ENCODE results near the gene ZNF407.
A peak's percentile ranks its signal among the peaks of the same experiment; 100 is the strongest.
"Not testable (repeated sequence)": the region's sequence is repeated elsewhere in the genome, so short reads cannot be mapped to it uniquely, and the experiment has no call there.

Gene ZNF407

DNA sequence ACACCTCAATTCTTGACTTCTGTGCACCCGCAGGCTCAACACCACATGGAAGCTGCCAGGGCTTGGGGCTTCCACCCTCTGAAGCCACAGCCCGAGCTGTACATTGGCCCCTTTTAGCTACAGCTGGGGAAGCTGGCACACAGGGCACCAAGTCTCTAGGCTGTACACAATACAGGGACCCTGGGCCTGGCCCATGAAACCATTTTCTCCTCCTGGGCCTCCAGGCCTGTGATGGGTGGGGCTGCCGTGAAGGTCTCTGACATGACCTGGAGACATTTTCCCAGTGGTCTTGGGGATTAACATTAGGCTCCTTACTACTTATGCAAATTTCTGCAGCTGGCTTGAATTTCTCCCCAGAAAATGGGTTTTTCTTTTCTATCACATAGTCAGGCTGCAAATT lies 31.7 kb upstream of the ZNF407 start:
- CTCF ChIA-PET, result interaction anchor here (0.6 to 0.8 kb wide), 2 partner anchors 13 to 371 kb away, joined by 3 to 4 read pairs; no protein-coding TSS in a partner anchor
- POLR2A ChIA-PET; H3K4me3 ChIP-seq (ENCODE audit: low read depth, low read length); H3K9me3 ChIP-seq (ENCODE audit: control insufficient read depth, insufficient read depth, low read depth, low read length); H3K27ac ChIP-seq (ENCODE audit: extremely low read depth, low read depth, low read length); H3K36me3 ChIP-seq (ENCODE audit: control insufficient read depth in 2 of 2, insufficient read depth in 1 of 2, low read length in 2 of 2); H3K4me1 ChIP-seq (ENCODE audit: control insufficient read depth, insufficient read depth, low read length): not testable (repeated sequence)
- TF ChIP-seq ZNF585B (tag by site-specific recombination; IDR thresholded peaks at IDR 0.05), result peak; percentile 90

DNA sequence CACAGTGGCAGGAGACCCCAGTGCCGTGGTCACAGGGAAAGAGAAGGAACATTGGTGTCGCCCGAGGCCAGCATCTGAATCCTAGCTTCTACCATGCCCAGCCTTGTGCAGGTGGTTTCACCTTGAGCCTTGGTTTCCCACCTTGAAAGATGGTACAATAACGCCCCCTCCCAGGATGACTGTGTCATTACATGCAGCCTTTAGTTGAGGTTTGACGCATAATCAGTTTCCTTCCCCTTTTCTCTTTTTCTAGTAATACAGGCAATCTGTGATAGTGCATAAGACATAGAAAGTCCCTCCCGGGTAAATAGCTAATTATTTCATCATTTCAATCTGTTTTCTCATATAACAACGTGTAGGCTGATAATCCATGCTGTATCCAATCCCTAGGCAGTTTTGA lies 29.8 kb upstream of the ZNF407 start:
- H3K27ac ChIP-seq (ENCODE audit: extremely low read depth, low read depth, low read length), result no peak overlapping the region
- no peak overlapping the region for H3K4me3 ChIP-seq (ENCODE audit: low read depth, low read length)
- POLR2A ChIA-PET, result interaction anchor here (0.6 kb wide), 1 partner anchor 416 kb away, joined by 3 read pairs; no protein-coding TSS in a partner anchor
- no peaks in the 10 kb centered on the region for H3K4me1 ChIP-seq (ENCODE audit: control insufficient read depth, insufficient read depth, low read length)
- H3K36me3 ChIP-seq (ENCODE audit: control insufficient read depth in 2 of 2, insufficient read depth in 1 of 2, low read length in 2 of 2), result no peaks in the 10 kb centered on the region
- no peak for TF ChIP-seq FEZF1 (tag by site-specific recombination; IDR thresholded peaks at IDR 0.05)
- TF ChIP-seq ZNF211 (tag by site-specific recombination; IDR thresholded peaks at IDR 0.05; ENCODE audit: low read depth), result no peak
- TF ChIP-seq, protein P1, sequence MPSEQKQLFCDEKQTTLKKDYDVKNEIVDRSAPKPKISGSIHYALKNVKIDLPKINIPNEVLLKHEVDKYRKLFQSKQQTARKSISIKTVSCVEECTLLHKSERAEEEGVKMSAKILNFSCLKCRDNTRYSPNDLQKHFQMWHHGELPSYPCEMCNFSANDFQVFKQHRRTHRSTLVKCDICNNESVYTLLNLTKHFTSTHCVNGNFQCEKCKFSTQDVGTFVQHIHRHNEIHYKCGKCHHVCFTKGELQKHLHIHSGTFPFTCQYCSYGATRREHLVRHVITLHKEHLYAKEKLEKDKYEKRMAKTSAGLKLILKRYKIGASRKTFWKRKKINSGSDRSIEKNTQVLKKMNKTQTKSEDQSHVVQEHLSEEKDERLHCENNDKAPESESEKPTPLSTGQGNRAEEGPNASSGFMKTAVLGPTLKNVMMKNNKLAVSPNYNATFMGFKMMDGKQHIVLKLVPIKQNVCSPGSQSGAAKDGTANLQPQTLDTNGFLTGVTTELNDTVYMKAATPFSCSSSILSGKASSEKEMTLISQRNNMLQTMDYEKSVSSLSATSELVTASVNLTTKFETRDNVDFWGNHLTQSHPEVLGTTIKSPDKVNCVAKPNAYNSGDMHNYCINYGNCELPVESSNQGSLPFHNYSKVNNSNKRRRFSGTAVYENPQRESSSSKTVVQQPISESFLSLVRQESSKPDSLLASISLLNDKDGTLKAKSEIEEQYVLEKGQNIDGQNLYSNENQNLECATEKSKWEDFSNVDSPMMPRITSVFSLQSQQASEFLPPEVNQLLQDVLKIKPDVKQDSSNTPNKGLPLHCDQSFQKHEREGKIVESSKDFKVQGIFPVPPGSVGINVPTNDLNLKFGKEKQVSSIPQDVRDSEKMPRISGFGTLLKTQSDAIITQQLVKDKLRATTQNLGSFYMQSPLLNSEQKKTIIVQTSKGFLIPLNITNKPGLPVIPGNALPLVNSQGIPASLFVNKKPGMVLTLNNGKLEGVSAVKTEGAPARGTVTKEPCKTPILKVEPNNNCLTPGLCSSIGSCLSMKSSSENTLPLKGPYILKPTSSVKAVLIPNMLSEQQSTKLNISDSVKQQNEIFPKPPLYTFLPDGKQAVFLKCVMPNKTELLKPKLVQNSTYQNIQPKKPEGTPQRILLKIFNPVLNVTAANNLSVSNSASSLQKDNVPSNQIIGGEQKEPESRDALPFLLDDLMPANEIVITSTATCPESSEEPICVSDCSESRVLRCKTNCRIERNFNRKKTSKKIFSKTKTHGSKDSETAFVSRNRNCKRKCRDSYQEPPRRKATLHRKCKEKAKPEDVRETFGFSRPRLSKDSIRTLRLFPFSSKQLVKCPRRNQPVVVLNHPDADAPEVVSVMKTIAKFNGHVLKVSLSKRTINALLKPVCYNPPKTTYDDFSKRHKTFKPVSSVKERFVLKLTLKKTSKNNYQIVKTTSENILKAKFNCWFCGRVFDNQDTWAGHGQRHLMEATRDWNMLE (tag by site-specific recombination; conservative IDR thresholded peaks at IDR 0.05; ENCODE audit: low read depth), result no peak
- TF ChIP-seq, protein P2, sequence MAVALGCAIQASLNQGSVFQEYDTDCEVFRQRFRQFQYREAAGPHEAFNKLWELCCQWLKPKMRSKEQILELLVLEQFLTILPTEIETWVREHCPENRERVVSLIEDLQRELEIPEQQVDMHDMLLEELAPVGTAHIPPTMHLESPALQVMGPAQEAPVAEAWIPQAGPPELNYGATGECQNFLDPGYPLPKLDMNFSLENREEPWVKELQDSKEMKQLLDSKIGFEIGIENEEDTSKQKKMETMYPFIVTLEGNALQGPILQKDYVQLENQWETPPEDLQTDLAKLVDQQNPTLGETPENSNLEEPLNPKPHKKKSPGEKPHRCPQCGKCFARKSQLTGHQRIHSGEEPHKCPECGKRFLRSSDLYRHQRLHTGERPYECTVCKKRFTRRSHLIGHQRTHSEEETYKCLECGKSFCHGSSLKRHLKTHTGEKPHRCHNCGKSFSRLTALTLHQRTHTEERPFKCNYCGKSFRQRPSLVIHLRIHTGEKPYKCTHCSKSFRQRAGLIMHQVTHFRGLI (tag by site-specific recombination; IDR thresholded peaks at IDR 0.05), result no peak
- no peak for TF ChIP-seq ZNF248 (tag by site-specific recombination; IDR thresholded peaks at IDR 0.05)
- CTCF ChIA-PET, result interaction anchor here (1.0 to 2.0 kb wide), 2 partner anchors 14 to 16 kb away, joined by 3 to 9 read pairs; no protein-coding TSS in a partner anchor
- no peaks in the 10 kb centered on the region for H3K9me3 ChIP-seq (ENCODE audit: control insufficient read depth, insufficient read depth, low read depth, low read length)

DNA sequence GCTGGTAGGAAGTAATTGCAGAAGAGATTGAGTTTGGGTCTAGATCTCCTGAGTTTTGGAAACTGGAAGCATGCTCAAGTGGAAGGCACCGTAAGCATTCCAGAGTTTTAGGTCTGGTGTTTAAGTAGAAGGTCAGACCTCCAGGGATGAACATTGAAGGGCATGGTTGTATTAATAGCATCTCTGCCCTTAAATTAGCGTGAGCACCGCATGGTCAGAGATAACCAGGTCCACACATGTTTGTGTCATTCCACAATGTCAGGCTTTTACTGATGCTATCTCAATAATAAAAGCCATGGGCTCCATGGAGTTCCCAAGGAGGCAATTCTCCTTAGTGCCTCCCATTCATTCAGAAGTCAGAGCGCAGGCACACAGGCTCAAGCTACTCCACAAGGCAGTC lies 28.3 kb upstream of the ZNF407 start:
- CTCF ChIA-PET, result interaction anchor here (2.0 kb wide), 1 partner anchor 18 kb away, joined by 9 read pairs; no protein-coding TSS in a partner anchor
- no peak for TF ChIP-seq ZNF658 (tag by site-specific recombination; IDR thresholded peaks at IDR 0.05)
- TF ChIP-seq ZEB2 (tag by site-specific recombination; IDR thresholded peaks at IDR 0.05), result no peak
- TF ChIP-seq ZNF510 (tag by site-specific recombination; IDR thresholded peaks at IDR 0.05; ENCODE audit: insufficient replicate concordance), result no peak
- no peak for TF ChIP-seq TRIM28 (IDR thresholded peaks at IDR 0.05; ENCODE audit: borderline replicate concordance, low read length)
- TF ChIP-seq, protein P3, sequence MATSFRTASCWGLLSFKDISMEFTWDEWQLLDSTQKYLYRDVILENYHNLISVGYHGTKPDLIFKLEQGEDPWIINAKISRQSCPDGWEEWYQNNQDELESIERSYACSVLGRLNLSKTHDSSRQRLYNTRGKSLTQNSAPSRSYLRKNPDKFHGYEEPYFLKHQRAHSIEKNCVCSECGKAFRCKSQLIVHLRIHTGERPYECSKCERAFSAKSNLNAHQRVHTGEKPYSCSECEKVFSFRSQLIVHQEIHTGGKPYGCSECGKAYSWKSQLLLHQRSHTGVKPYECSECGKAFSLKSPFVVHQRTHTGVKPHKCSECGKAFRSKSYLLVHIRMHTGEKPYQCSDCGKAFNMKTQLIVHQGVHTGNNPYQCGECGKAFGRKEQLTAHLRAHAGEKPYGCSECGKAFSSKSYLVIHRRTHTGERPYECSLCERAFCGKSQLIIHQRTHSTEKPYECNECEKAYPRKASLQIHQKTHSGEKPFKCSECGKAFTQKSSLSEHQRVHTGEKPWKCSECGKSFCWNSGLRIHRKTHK (tag by site-specific recombination; IDR thresholded peaks at IDR 0.05), result no peak
- no peak for TF ChIP-seq ZNF223 (tag by site-specific recombination; IDR thresholded peaks at IDR 0.05)
- TF ChIP-seq, protein P4, sequence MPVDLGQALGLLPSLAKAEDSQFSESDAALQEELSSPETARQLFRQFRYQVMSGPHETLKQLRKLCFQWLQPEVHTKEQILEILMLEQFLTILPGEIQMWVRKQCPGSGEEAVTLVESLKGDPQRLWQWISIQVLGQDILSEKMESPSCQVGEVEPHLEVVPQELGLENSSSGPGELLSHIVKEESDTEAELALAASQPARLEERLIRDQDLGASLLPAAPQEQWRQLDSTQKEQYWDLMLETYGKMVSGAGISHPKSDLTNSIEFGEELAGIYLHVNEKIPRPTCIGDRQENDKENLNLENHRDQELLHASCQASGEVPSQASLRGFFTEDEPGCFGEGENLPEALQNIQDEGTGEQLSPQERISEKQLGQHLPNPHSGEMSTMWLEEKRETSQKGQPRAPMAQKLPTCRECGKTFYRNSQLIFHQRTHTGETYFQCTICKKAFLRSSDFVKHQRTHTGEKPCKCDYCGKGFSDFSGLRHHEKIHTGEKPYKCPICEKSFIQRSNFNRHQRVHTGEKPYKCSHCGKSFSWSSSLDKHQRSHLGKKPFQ (tag by site-specific recombination; IDR thresholded peaks at IDR 0.05), result no peak
- TF ChIP-seq ZNF747 (tag by site-specific recombination; IDR thresholded peaks at IDR 0.05), result no peak
- no peak for TF ChIP-seq ZNF707 (tag by site-specific recombination; IDR thresholded peaks at IDR 0.05)
- TF ChIP-seq ZNF426 (tag by site-specific recombination; IDR thresholded peaks at IDR 0.05), result no peak
- TF ChIP-seq ZIC2 (tag by site-specific recombination; IDR thresholded peaks at IDR 0.05), result no peak

More for the DNA sequence above, 28.3 kb upstream of the ZNF407 start:
- H3K9me3 ChIP-seq (ENCODE audit: control insufficient read depth, insufficient read depth, low read depth, low read length), result no peaks in the 10 kb centered on the region
- no peaks in the 10 kb centered on the region for H3K4me1 ChIP-seq (ENCODE audit: control insufficient read depth, insufficient read depth, low read length)
- H3K36me3 ChIP-seq (ENCODE audit: control insufficient read depth in 2 of 2, insufficient read depth in 1 of 2, low read length in 2 of 2), result no peaks in the 10 kb centered on the region
- no peak overlapping the region for H3K4me3 ChIP-seq (ENCODE audit: low read depth, low read length)
- no peak overlapping the region for H3K27ac ChIP-seq (ENCODE audit: extremely low read depth, low read depth, low read length)
- POLR2A ChIA-PET, result no interaction called here

Data from HEK293 (cell line).